Keratinocyte (primary cell): ENCODE data around the gene PLAU. TPM values are rescaled to one million over a fixed set of nuclear protein-coding genes. Genes with fewer than 3 reads are reported as not detected.

Experiments used
- DNase-seq: peaks from one replicate; pipeline ENCODE4 v3.0.0-alpha.2; 2011; ENCODE audit warnings: low read depth, missing footprints, low spot score
- FAIRE-seq: peaks from 2 replicates; lab custom pipeline; 2011; peaks lifted over from hg19 to GRCh38; lab: Jason Lieb, UNC
- H2AFZ ChIP-seq: 2 replicates; pipeline ENCODE4 v1.6.0; 2012; ENCODE audit warnings: low read length, control low read depth, inconsistent platforms; ENCODE audit not compliant: control insufficient read depth
- H3K27ac ChIP-seq: 2 replicates; pipeline ENCODE4 v1.5.1; 2011; ENCODE audit warnings: low read length; ENCODE audit not compliant: control insufficient read depth, insufficient read depth
- H3K27me3 ChIP-seq: 3 replicates; pipeline ENCODE4 v1.6.0; 2011; ENCODE audit warnings: low read length; ENCODE audit not compliant: control insufficient read depth, insufficient read depth; ENCODE audit errors: extremely low read depth
- H3K36me3 ChIP-seq, 2 experiments: 2 replicates in 1 of 2; 3 replicates in 1 of 2; pipeline ENCODE4 v1.5.1; 2011; ENCODE audit warnings: low read length in 2 of 2, mild to moderate bottlenecking in 1 of 2; ENCODE audit not compliant: control insufficient read depth in 2 of 2, insufficient read depth in 2 of 2; ENCODE audit errors: extremely low read depth in 1 of 2
- H3K4me1 ChIP-seq: 3 replicates; pipeline ENCODE4 v1.5.1; 2011; ENCODE audit warnings: low read length; ENCODE audit not compliant: control insufficient read depth, insufficient read depth; ENCODE audit errors: extremely low read depth
- H3K4me2 ChIP-seq: 3 replicates; pipeline ENCODE4 v1.6.0; 2011; ENCODE audit warnings: low read depth, low read length; ENCODE audit not compliant: control insufficient read depth, insufficient read depth; ENCODE audit errors: extremely low read depth
- H3K4me3 ChIP-seq, 3 experiments: fragments of 200-600 bp in 1 of 3; sonication (generic) in 1 of 3; 2 replicates in 2 of 3; 3 replicates in 1 of 3; pipeline ENCODE4 v1.5.1; 2011 to 2016; ENCODE audit warnings: low read length in 3 of 3, mild to moderate bottlenecking in 3 of 3, control low read depth in 2 of 3, inconsistent platforms in 1 of 3, low read depth in 1 of 3, mixed read lengths in 1 of 3, mixed run types in 1 of 3, moderate library complexity in 1 of 3; ENCODE audit not compliant: control insufficient read depth in 2 of 3, insufficient read depth in 2 of 3; ENCODE audit errors: extremely low read depth in 1 of 3
- H3K79me2 ChIP-seq: 2 replicates; pipeline ENCODE4 v1.6.0; 2012; ENCODE audit warnings: low read length; ENCODE audit not compliant: control insufficient read depth, insufficient read depth
- H3K9ac ChIP-seq: 3 replicates; pipeline ENCODE4 v1.6.0; 2011; ENCODE audit warnings: low read length; ENCODE audit not compliant: control insufficient read depth, insufficient read depth; ENCODE audit errors: extremely low read depth
- H3K9me1 ChIP-seq: 3 replicates; pipeline ENCODE4 v1.6.0; 2011; ENCODE audit warnings: low read length; ENCODE audit not compliant: control insufficient read depth, insufficient read depth; ENCODE audit errors: extremely low read depth
- H3K9me3 ChIP-seq: 2 replicates; pipeline ENCODE4 v1.5.1; 2012; ENCODE audit warnings: low read depth, low read length; ENCODE audit not compliant: control insufficient read depth
- H4K20me1 ChIP-seq: 3 replicates; pipeline ENCODE4 v1.6.0; 2011; ENCODE audit warnings: low read length; ENCODE audit not compliant: control insufficient read depth, insufficient read depth; ENCODE audit errors: extremely low read depth
- CTCF ChIP-seq, 3 experiments: IDR thresholded peaks in 1 of 3; conservative IDR thresholded peaks in 1 of 3; optimal IDR thresholded peaks in 1 of 3; 2 replicates in 2 of 3; 3 replicates in 1 of 3; pipeline versions ENCODE3 to v1.5.1; 2011; ENCODE audit warnings: low read length in 3 of 3, mild to moderate bottlenecking in 3 of 3, moderate library complexity in 2 of 3, control low read depth in 1 of 3, inconsistent platforms in 1 of 3; ENCODE audit not compliant: insufficient read depth in 2 of 3; ENCODE audit errors: extremely low read depth in 1 of 3
- EZH2 ChIP-seq: IDR thresholded peaks from one replicate; pipeline ENCODE4 v1.6.1; 2012; ENCODE audit warnings: inconsistent platforms, mild to moderate bottlenecking, low read length, moderate library complexity
- dilution Hi-C: fragments of 300-500 bp; cut with MboI; formaldehyde crosslinking; loops from one replicate; pipeline ENCODE4 v1.7.0; 2020; ENCODE audit warnings: low sequenced_read_pairs; ENCODE audit not compliant: extremely low pct_ligation_motif_present
- polyA plus RNA-seq, 5 experiments: library from polyadenylated mRNA; depleted of rRNA in 3 of 5; stranded (reverse) in 3 of 5; stranded (forward) in 1 of 5; unstranded in 1 of 5; fragments of >200 nt; gene quantifications; 1 replicate in 1 of 5; 2 replicates in 3 of 5; 3 replicates in 1 of 5; pipeline versions ENCODE4 v1.2.1 to v1.2.3, GENCODE V29; 2011 to 2012; ENCODE audit warnings: missing spikeins in 2 of 5, low read depth in 1 of 5, low replicate concordance in 1 of 5

Gene PLAU
- polyA plus RNA-seq, 1 donor (not counting 4 experiments of a cell fraction or from before 2014, with no cell fraction given): 262 TPM

DNA sequence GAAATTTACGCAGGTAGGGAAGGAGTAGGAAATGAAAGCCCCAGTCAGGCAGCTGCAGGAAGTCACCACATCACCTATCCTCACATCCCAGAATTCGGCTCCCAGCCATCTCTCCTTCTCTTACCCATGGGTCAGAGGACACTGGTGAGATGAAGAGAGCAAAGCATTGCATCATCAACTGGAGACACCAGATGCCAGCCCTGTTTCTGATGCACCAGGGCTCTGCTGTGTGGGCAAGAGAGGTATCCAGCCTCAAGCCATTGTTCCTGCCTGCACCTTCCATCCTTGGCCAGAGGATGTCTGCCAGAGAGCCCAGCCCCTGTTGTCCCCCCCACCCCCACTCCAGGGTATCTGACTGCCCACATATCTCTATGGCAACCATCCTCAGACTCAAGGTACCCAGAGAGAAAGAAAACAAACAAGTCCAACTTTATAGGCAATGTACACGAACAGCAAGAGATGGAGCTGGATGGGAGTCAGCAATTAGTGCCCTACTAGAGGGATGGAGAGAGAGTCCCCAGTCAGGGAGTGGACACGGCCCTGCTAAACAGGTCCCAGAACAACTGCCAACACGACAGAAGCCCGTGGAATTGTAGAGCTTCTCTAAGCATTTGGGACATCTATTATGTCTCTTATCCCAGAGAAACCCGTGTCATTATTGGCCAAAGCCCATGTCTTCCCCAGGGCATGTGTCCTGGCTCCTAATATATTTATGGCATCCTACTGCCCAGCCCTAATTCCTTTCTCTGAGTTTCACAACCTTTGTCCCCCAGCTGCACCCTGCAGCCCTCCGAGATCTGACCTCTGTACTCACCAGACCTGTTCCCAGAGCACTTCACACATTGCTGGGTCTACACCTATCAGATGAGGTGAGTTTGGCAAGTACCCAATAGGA lies 39.4 kb upstream of the PLAU start:
- no peak for FAIRE-seq
- dilution Hi-C loops: no loop called here

DNA sequence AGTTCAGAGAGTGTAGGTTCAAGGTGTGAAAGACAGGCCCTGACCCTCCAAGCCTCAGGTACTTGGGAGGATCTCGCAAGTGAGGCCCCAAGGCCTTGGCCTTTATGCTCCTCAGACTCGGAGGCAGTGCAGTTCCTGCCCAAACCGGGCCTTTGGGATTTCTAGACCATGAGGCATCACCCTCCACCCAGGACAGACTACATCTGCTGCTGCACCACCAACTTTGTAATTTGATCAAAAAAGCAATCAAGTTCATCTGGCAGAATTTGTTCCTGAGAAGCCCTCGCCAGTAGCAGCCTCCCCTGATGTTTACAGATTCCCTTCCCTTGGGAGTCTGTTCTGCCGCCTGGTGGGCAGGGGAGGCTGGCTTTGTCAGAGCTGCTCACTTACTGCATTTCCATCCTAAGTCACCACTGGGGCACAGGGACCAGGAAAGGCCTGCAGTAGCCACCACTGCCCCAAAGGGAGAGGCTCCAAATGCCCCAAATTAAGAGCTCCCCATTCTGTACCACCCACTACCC lies 38.7 kb upstream of the PLAU start:
- no peaks in the 10 kb centered on the region for H4K20me1 ChIP-seq
- peaks cover 9% of the 10 kb centered on the region for H3K79me2 ChIP-seq

More for the DNA sequence above, 39.4 kb upstream of the PLAU start:
- no peak for DNase-seq
- H2AFZ ChIP-seq: no peak overlapping the region
- TF ChIP-seq CTCF (optimal IDR thresholded peaks at IDR 0.05 in 1 of 3, IDR thresholded peaks at IDR 0.05 in 1 of 3, conservative IDR thresholded peaks at IDR 0.05 in 1 of 3; ENCODE audit: extremely low read depth in 1 of 3, insufficient read depth in 2 of 3, low read length in 3 of 3) (no peak), EZH2 (no peak)
- H3K4me3 ChIP-seq: no peak overlapping the region
- no peaks in the 10 kb centered on the region for H4K20me1 ChIP-seq
- H3K9me1 ChIP-seq: peaks cover 3% of the 10 kb centered on the region
- no peak overlapping the region for H3K4me2 ChIP-seq
- no peaks in the 10 kb centered on the region for H3K9me3 ChIP-seq
- H3K27me3 ChIP-seq: no peaks in the 10 kb centered on the region
- peaks cover 17% of the 10 kb centered on the region for H3K4me1 ChIP-seq
- no peak overlapping the region for H3K9ac ChIP-seq
- peaks cover 15 to 17% of the 10 kb centered on the region in 2 experiments for H3K36me3 ChIP-seq
- no peak overlapping the region for H3K27ac ChIP-seq
- peaks cover 9% of the 10 kb centered on the region for H3K79me2 ChIP-seq

More for the DNA sequence above, 38.7 kb upstream of the PLAU start:
- DNase-seq (no peak), FAIRE-seq (no peak)
- H3K27ac ChIP-seq: no peak overlapping the region
- TF ChIP-seq EZH2 (no peak), CTCF (optimal IDR thresholded peaks at IDR 0.05 in 1 of 3, IDR thresholded peaks at IDR 0.05 in 1 of 3, conservative IDR thresholded peaks at IDR 0.05 in 1 of 3; ENCODE audit: extremely low read depth in 1 of 3, insufficient read depth in 2 of 3, low read length in 3 of 3) (no peak)
- dilution Hi-C loops: no loop called here
- no peaks in the 10 kb centered on the region for H3K27me3 ChIP-seq
- peaks cover 13 to 17% of the 10 kb centered on the region in 2 experiments for H3K36me3 ChIP-seq
- no peak overlapping the region for H3K4me3 ChIP-seq
- H3K4me1 ChIP-seq: peaks cover 24% of the 10 kb centered on the region
- no peaks in the 10 kb centered on the region for H3K9me3 ChIP-seq
- H3K9me1 ChIP-seq: peaks cover 3% of the 10 kb centered on the region
- no peak overlapping the region for H2AFZ ChIP-seq
- no peak overlapping the region for H3K9ac ChIP-seq
- no peak overlapping the region for H3K4me2 ChIP-seq
